Measurements from ENCODE around the gene NAV3. TPM values are rescaled to one million over a fixed set of nuclear protein-coding genes. Genes with fewer than 3 reads are reported as not detected.
A peak's percentile ranks its signal among the peaks of the same experiment; 100 is the strongest.

The NAV3 gene
- total and polyA plus RNA-seq, 2 donors: 1.4 to 5.4 TPM

DNA sequence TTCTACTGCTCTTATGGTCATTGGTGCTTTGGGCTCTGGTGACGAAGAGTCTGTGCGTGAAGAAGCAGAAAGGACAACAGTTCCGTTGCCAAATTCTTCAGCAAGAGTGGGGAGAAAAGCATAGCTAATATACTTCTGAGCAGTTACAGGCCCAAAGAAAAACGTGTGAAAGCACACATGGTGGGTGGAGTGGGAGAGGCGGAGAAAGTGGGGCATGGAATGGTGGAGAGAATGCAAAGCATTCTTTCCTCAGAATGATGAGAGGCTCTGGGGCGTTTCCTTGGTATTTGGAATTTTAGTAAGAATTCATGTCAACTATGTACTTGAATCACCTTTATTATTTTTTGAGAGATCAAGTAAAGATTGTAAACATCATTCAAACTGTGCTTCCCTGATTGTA is 396.1 kb downstream of the NAV3 start:
- Histone ChIP-seq H3K27me3 (ENCODE audit: control insufficient read depth in 2 of 2, insufficient read depth in 1 of 2, low read length in 1 of 2) (no peaks in the 10 kb centered on the region), H3K36me3 (ENCODE audit: control insufficient read depth in 2 of 2, insufficient read depth in 2 of 2, low read length in 1 of 2) (no peaks in the 10 kb centered on the region), H3K27ac (ENCODE audit: low read depth in 1 of 2, low read length in 1 of 2) (no peak overlapping the region), H3K4me3 (ENCODE audit: low read length in 2 of 2) (no peak overlapping the region), H3K4me1 (ENCODE audit: control insufficient read depth in 2 of 2, insufficient read depth in 2 of 2, low read length in 2 of 2) (no peaks in the 10 kb centered on the region), H3K9me3 (ENCODE audit: control insufficient read depth in 2 of 2, insufficient read depth in 1 of 2, low read length in 1 of 2) (no peaks in the 10 kb centered on the region)
- DNase-seq (ENCODE audit: low read depth in 6 of 9, low spot score in 9 of 9): no peak
- 90% methylated on average over 6 of the region's 6 CpGs for WGBS

GRCh38 chr12:78229591-78230101 is 399.0 kb downstream of the NAV3 start:
- Histone ChIP-seq H3K27me3 (ENCODE audit: control insufficient read depth in 2 of 2, insufficient read depth in 1 of 2, low read length in 1 of 2) (no peaks in the 10 kb centered on the region), H3K27ac (ENCODE audit: low read depth in 1 of 2, low read length in 1 of 2) (no peak overlapping the region), H3K4me1 (ENCODE audit: control insufficient read depth in 2 of 2, insufficient read depth in 2 of 2, low read length in 2 of 2) (no peaks in the 10 kb centered on the region), H3K9me3 (ENCODE audit: control insufficient read depth in 2 of 2, insufficient read depth in 1 of 2, low read length in 1 of 2) (no peaks in the 10 kb centered on the region), H3K4me3 (ENCODE audit: low read length in 2 of 2) (no peak overlapping the region), H3K36me3 (ENCODE audit: control insufficient read depth in 2 of 2, insufficient read depth in 2 of 2, low read length in 1 of 2) (no peaks in the 10 kb centered on the region)
- DNase-seq (ENCODE audit: low read depth in 6 of 9, low spot score in 9 of 9): peak in 7 of 9 donors; percentile 4 to 64 (median 38)
- 46% methylated on average over 4 of the region's 4 CpGs for WGBS

- WGBS: 89% methylated on average over 3 of the region's 3 CpGs
- Histone ChIP-seq H3K27ac (ENCODE audit: low read depth in 1 of 2, low read length in 1 of 2) (no peak overlapping the region), H3K9me3 (ENCODE audit: control insufficient read depth in 2 of 2, insufficient read depth in 1 of 2, low read length in 1 of 2) (no peaks in the 10 kb centered on the region), H3K4me3 (ENCODE audit: low read length in 2 of 2) (no peak overlapping the region), H3K36me3 (ENCODE audit: control insufficient read depth in 2 of 2, insufficient read depth in 2 of 2, low read length in 1 of 2) (no peaks in the 10 kb centered on the region), H3K27me3 (ENCODE audit: control insufficient read depth in 2 of 2, insufficient read depth in 1 of 2, low read length in 1 of 2) (no peaks in the 10 kb centered on the region), H3K4me1 (ENCODE audit: control insufficient read depth in 2 of 2, insufficient read depth in 2 of 2, low read length in 2 of 2) (no peaks in the 10 kb centered on the region)
- no peak for DNase-seq (ENCODE audit: low read depth in 6 of 9, low spot score in 9 of 9)
These were observed 402.1 kb downstream of the NAV3 start for GRCh38 chr12:78232756-78233155.

GRCh38 chr12:78236264-78236663 is 405.6 kb downstream of the NAV3 start:
- Histone ChIP-seq H3K27ac (ENCODE audit: low read depth in 1 of 2, low read length in 1 of 2) (no peak overlapping the region), H3K4me3 (ENCODE audit: low read length in 2 of 2) (no peak overlapping the region), H3K4me1 (ENCODE audit: control insufficient read depth in 2 of 2, insufficient read depth in 2 of 2, low read length in 2 of 2) (no peaks in the 10 kb centered on the region), H3K9me3 (ENCODE audit: control insufficient read depth in 2 of 2, insufficient read depth in 1 of 2, low read length in 1 of 2) (no peaks in the 10 kb centered on the region), H3K27me3 (ENCODE audit: control insufficient read depth in 2 of 2, insufficient read depth in 1 of 2, low read length in 1 of 2) (no peaks in the 10 kb centered on the region), H3K36me3 (ENCODE audit: control insufficient read depth in 2 of 2, insufficient read depth in 2 of 2, low read length in 1 of 2) (no peaks in the 10 kb centered on the region)
- DNase-seq (ENCODE audit: low read depth in 6 of 9, low spot score in 9 of 9): no peak
- 93% methylated on average over 1 of the region's 1 CpG for WGBS

- WGBS: 90% methylated on average over 3 of the region's 3 CpGs
- H3K4me3 ChIP-seq (ENCODE audit: low read length in 2 of 2): no peak overlapping the region
- H3K27ac ChIP-seq (ENCODE audit: low read depth in 1 of 2, low read length in 1 of 2): no peak overlapping the region
- H3K36me3 ChIP-seq (ENCODE audit: control insufficient read depth in 2 of 2, insufficient read depth in 2 of 2, low read length in 1 of 2): no peaks in the 10 kb centered on the region
- H3K27me3 ChIP-seq (ENCODE audit: control insufficient read depth in 2 of 2, insufficient read depth in 1 of 2, low read length in 1 of 2): no peaks in the 10 kb centered on the region
- H3K4me1 ChIP-seq (ENCODE audit: control insufficient read depth in 2 of 2, insufficient read depth in 2 of 2, low read length in 2 of 2): no peaks in the 10 kb centered on the region
- H3K9me3 ChIP-seq (ENCODE audit: control insufficient read depth in 2 of 2, insufficient read depth in 1 of 2, low read length in 1 of 2): no peaks in the 10 kb centered on the region
- no peak for DNase-seq (ENCODE audit: low read depth in 6 of 9, low spot score in 9 of 9)
These were observed 408.9 kb downstream of the NAV3 start for GRCh38 chr12:78239544-78239943.

GRCh38 chr12:78240827-78241226 is 410.1 kb downstream of the NAV3 start:
- H3K4me1 ChIP-seq (ENCODE audit: control insufficient read depth in 2 of 2, insufficient read depth in 2 of 2, low read length in 2 of 2): no peaks in the 10 kb centered on the region
- H3K9me3 ChIP-seq (ENCODE audit: control insufficient read depth in 2 of 2, insufficient read depth in 1 of 2, low read length in 1 of 2): no peaks in the 10 kb centered on the region
- H3K27me3 ChIP-seq (ENCODE audit: control insufficient read depth in 2 of 2, insufficient read depth in 1 of 2, low read length in 1 of 2): no peaks in the 10 kb centered on the region
- no peak overlapping the region for H3K4me3 ChIP-seq (ENCODE audit: low read length in 2 of 2)
- 66% methylated on average over 1 of the region's 1 CpG for WGBS
- no peak for DNase-seq (ENCODE audit: low read depth in 6 of 9, low spot score in 9 of 9)
- H3K27ac ChIP-seq (ENCODE audit: low read depth in 1 of 2, low read length in 1 of 2): no peak overlapping the region
- no peaks in the 10 kb centered on the region for H3K36me3 ChIP-seq (ENCODE audit: control insufficient read depth in 2 of 2, insufficient read depth in 2 of 2, low read length in 1 of 2)

- Histone ChIP-seq H3K27ac (ENCODE audit: low read depth in 1 of 2, low read length in 1 of 2) (no peak overlapping the region), H3K4me1 (ENCODE audit: control insufficient read depth in 2 of 2, insufficient read depth in 2 of 2, low read length in 2 of 2) (no peaks in the 10 kb centered on the region), H3K4me3 (ENCODE audit: low read length in 2 of 2) (no peak overlapping the region), H3K36me3 (ENCODE audit: control insufficient read depth in 2 of 2, insufficient read depth in 2 of 2, low read length in 1 of 2) (no peaks in the 10 kb centered on the region), H3K27me3 (ENCODE audit: control insufficient read depth in 2 of 2, insufficient read depth in 1 of 2, low read length in 1 of 2) (no peaks in the 10 kb centered on the region), H3K9me3 (ENCODE audit: control insufficient read depth in 2 of 2, insufficient read depth in 1 of 2, low read length in 1 of 2) (no peaks in the 10 kb centered on the region)
- WGBS: 83% methylated on average over 6 of the region's 6 CpGs
- DNase-seq (ENCODE audit: low read depth in 6 of 9, low spot score in 9 of 9): no peak
These were observed 410.8 kb downstream of the NAV3 start for GRCh38 chr12:78241446-78241845.

GRCh38 chr12:78244916-78245507 is 414.3 kb downstream of the NAV3 start:
- no peaks in the 10 kb centered on the region for H3K27me3 ChIP-seq (ENCODE audit: control insufficient read depth in 2 of 2, insufficient read depth in 1 of 2, low read length in 1 of 2)
- no peaks in the 10 kb centered on the region for H3K4me1 ChIP-seq (ENCODE audit: control insufficient read depth in 2 of 2, insufficient read depth in 2 of 2, low read length in 2 of 2)
- no peak for DNase-seq (ENCODE audit: low read depth in 6 of 9, low spot score in 9 of 9)
- H3K36me3 ChIP-seq (ENCODE audit: control insufficient read depth in 2 of 2, insufficient read depth in 2 of 2, low read length in 1 of 2): no peaks in the 10 kb centered on the region
- no peaks in the 10 kb centered on the region for H3K9me3 ChIP-seq (ENCODE audit: control insufficient read depth in 2 of 2, insufficient read depth in 1 of 2, low read length in 1 of 2)
- H3K27ac ChIP-seq (ENCODE audit: low read depth in 1 of 2, low read length in 1 of 2): no peak overlapping the region
- H3K4me3 ChIP-seq (ENCODE audit: low read length in 2 of 2): no peak overlapping the region
- 43% methylated on average over 2 of the region's 2 CpGs for WGBS

DNA sequence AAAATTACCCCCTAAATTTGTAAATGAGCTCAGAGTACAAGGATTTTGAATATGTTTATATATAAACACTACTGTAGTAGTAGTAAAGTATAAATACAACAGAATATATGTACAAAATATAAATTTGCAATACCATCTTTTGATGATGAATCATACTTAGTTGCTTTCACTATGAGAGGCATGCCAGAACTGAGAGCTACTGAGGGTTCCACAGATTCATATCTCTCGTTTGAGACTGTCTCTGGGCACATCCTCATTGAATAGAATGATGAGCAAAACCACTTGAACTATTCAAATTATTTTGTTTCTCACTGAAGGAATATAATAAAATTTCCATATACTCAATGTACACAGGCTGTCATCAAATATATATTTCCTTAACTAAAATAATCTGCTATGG is 417.6 kb downstream of the NAV3 start:
- Histone ChIP-seq H3K4me3 (ENCODE audit: low read length in 2 of 2) (no peak overlapping the region), H3K27ac (ENCODE audit: low read depth in 1 of 2, low read length in 1 of 2) (no peak overlapping the region), H3K36me3 (ENCODE audit: control insufficient read depth in 2 of 2, insufficient read depth in 2 of 2, low read length in 1 of 2) (no peaks in the 10 kb centered on the region), H3K27me3 (ENCODE audit: control insufficient read depth in 2 of 2, insufficient read depth in 1 of 2, low read length in 1 of 2) (no peaks in the 10 kb centered on the region), H3K4me1 (ENCODE audit: control insufficient read depth in 2 of 2, insufficient read depth in 2 of 2, low read length in 2 of 2) (no peaks in the 10 kb centered on the region), H3K9me3 (ENCODE audit: control insufficient read depth in 2 of 2, insufficient read depth in 1 of 2, low read length in 1 of 2) (no peaks in the 10 kb centered on the region)
- no peak for DNase-seq (ENCODE audit: low read depth in 6 of 9, low spot score in 9 of 9)
- WGBS: 69% methylated on average over 1 of the region's 1 CpG

Measured in thymus (tissue), 11 donors.